Gastrocnemius medialis (tissue), 4 donors: ENCODE measurements around the gene RB1.

Experiments used
- CTCF ChIP-seq, 5 experiments: fragments of 450-650 bp in 3 of 5; fragments of 200-600 bp in 2 of 5; sonication (generic) in 2 of 5; IDR thresholded peaks in 4 of 5; conservative IDR thresholded peaks in 1 of 5; 1 replicate in 4 of 5; 2 replicates in 1 of 5; pipeline ENCODE4 v1.5.1; 2016 to 2019; ENCODE audit warnings: antibody characterized with exemption in 5 of 5, mild to moderate bottlenecking in 3 of 5, moderate library complexity in 3 of 5
- POLR2A ChIP-seq, 2 donors: fragments of 450-650 bp; IDR thresholded peaks; one replicate each; pipeline ENCODE4 v1.6.1; 2017; ENCODE audit warnings: antibody characterized with exemption in 2 of 2, mild to moderate bottlenecking in 2 of 2, moderate library complexity in 2 of 2

- TF ChIP-seq CTCF (IDR thresholded peaks at IDR 0.05 in 4 of 5, conservative IDR thresholded peaks at IDR 0.05 in 1 of 5) (no peak), POLR2A (IDR thresholded peaks at IDR 0.05) (no peak)
Measured at GRCh38 chr13:48391257-48391656, 87.7 kb downstream of the RB1 start.
